Ishikawa (cell line): ENCODE measurements around the gene GFOD2.

ENCODE experiments used
- CEBPB ChIP-seq: IDR thresholded peaks from 2 replicates; pipeline ENCODE4 v1.6.1; 2012
- CREB1 ChIP-seq: IDR thresholded peaks from 2 replicates; pipeline ENCODE4 v1.6.1; 2012; ENCODE audit warnings: low read depth
- EGR1 ChIP-seq: IDR thresholded peaks from 2 replicates; pipeline ENCODE4 v1.6.1; 2012
- EP300 ChIP-seq: IDR thresholded peaks from 2 replicates; pipeline ENCODE4 v1.6.1; 2012; ENCODE audit warnings: borderline replicate concordance
- FOXM1 ChIP-seq: IDR thresholded peaks from 2 replicates; pipeline ENCODE4 v1.6.1; 2012; ENCODE audit warnings: low read depth, borderline replicate concordance
- MAX ChIP-seq: IDR thresholded peaks from 2 replicates; pipeline ENCODE4 v1.6.1; 2012
- NFIC ChIP-seq: IDR thresholded peaks from 2 replicates; pipeline ENCODE4 v1.6.1; 2012
- RAD21 ChIP-seq: IDR thresholded peaks from 2 replicates; pipeline ENCODE4 v1.6.1; 2012; ENCODE audit warnings: low read depth
- TAF1 ChIP-seq: IDR thresholded peaks from 2 replicates; pipeline ENCODE4 v1.6.1; 2012; ENCODE audit warnings: low read depth, mild to moderate bottlenecking
- TCF12 ChIP-seq: IDR thresholded peaks from 2 replicates; pipeline ENCODE4 v1.6.1; 2012; ENCODE audit warnings: low read depth
- TEAD4 ChIP-seq: IDR thresholded peaks from 2 replicates; pipeline ENCODE4 v1.6.1; 2012
- YY1 ChIP-seq: IDR thresholded peaks from 2 replicates; pipeline ENCODE4 v1.6.1; 2012; ENCODE audit warnings: low read depth
- ZBTB7A ChIP-seq: IDR thresholded peaks from 2 replicates; pipeline ENCODE4 v1.6.1; 2012; ENCODE audit warnings: low read depth
- TF ChIP-seq, protein P1 (sequence below): IDR thresholded peaks from 2 replicates; pipeline ENCODE4 v1.6.1; 2012; ENCODE audit warnings: low read depth, mild to moderate bottlenecking
- TF ChIP-seq, protein P2 (sequence below): IDR thresholded peaks from 2 replicates; pipeline ENCODE4 v1.6.1; 2012

GFOD2 gene

DNA sequence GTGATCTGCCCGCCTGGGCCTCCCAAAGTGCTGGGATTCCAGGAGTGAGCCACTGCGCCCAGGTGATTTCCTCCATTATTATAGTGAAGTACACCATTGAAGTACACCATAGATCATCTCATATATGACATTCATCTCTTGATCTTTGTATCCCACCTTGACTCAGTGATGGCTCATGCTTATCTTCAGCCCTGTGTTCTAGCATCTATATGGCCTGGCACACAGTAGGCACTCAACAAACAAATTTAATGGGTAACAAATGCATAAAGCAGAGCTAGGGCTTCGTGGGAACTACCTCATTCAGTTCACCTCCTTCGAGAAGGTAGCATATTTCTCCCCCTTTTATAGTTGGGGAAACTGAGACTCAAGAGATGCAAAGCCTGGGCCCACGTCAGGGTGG, 53.5 kb downstream of the GFOD2 start:
- no peak for TF ChIP-seq MAX

GRCh38 chr16:67664871-67665270, 54.2 kb downstream of the GFOD2 start:
- TF ChIP-seq EP300 (no peak), ZBTB7A (no peak), NFIC (no peak), CEBPB (no peak), FOXM1 (no peak), MAX (no peak), YY1 (no peak), TEAD4 (no peak), RAD21 (no peak), TAF1 (no peak), CREB1 (no peak)
- TF ChIP-seq, protein P1, sequence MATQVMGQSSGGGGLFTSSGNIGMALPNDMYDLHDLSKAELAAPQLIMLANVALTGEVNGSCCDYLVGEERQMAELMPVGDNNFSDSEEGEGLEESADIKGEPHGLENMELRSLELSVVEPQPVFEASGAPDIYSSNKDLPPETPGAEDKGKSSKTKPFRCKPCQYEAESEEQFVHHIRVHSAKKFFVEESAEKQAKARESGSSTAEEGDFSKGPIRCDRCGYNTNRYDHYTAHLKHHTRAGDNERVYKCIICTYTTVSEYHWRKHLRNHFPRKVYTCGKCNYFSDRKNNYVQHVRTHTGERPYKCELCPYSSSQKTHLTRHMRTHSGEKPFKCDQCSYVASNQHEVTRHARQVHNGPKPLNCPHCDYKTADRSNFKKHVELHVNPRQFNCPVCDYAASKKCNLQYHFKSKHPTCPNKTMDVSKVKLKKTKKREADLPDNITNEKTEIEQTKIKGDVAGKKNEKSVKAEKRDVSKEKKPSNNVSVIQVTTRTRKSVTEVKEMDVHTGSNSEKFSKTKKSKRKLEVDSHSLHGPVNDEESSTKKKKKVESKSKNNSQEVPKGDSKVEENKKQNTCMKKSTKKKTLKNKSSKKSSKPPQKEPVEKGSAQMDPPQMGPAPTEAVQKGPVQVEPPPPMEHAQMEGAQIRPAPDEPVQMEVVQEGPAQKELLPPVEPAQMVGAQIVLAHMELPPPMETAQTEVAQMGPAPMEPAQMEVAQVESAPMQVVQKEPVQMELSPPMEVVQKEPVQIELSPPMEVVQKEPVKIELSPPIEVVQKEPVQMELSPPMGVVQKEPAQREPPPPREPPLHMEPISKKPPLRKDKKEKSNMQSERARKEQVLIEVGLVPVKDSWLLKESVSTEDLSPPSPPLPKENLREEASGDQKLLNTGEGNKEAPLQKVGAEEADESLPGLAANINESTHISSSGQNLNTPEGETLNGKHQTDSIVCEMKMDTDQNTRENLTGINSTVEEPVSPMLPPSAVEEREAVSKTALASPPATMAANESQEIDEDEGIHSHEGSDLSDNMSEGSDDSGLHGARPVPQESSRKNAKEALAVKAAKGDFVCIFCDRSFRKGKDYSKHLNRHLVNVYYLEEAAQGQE: no peak

DNA sequence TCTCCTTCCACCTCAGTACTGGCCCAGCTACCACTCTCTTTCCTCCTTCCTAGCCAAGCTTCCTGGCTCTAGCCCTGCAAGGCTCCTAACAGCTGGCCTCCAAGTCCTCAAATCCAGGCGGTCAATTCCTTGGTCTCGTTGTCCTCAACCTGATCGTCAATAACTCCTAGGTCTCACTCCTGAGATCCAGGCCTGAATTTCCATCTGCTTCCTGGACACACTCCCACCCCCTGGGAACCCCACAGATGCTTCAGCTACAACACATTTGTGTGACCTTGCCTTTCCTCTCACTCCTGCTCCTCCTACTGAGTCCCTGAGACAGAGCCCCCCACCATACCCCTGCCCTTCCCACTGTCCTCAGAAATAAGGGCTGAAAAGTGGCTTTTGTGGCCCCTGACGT, 54.9 kb downstream of the GFOD2 start:
- TF ChIP-seq ZBTB7A (no peak), MAX (no peak), YY1 (no peak), TAF1 (no peak), EP300 (no peak), CREB1 (no peak), EGR1 (no peak), FOXM1 (no peak), TCF12 (no peak), NFIC (no peak), CEBPB (no peak), RAD21 (no peak)
- TF ChIP-seq, protein P2, sequence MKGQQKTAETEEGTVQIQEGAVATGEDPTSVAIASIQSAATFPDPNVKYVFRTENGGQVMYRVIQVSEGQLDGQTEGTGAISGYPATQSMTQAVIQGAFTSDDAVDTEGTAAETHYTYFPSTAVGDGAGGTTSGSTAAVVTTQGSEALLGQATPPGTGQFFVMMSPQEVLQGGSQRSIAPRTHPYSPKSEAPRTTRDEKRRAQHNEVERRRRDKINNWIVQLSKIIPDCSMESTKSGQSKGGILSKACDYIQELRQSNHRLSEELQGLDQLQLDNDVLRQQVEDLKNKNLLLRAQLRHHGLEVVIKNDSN: no peak
- TF ChIP-seq, protein P1: no peak

- TF ChIP-seq CREB1 (no peak), MAX (no peak), EP300 (no peak), ZBTB7A (no peak), NFIC (no peak), EGR1 (no peak), YY1 (no peak), RAD21 (no peak), FOXM1 (no peak), TAF1 (no peak), CEBPB (no peak), TCF12 (no peak), TEAD4 (no peak)
- TF ChIP-seq, protein P1: no peak
- TF ChIP-seq, protein P2: no peak
Observed at GRCh38 chr16:67663877-67664222, 55.3 kb downstream of the GFOD2 start.
